HepG2 (cell line): Measurements from ENCODE around the gene ZBTB44. TPM values are rescaled to one million over a fixed set of nuclear protein-coding genes. Genes with fewer than 3 reads are reported as not detected.

Source experiments
- ATAC-seq: fragments of 200-7000 bp; cut with Tn5 transposase; 3 replicates; pipeline ENCODE4 v1.9.1; 2020; ENCODE audit warnings: mild to moderate bottlenecking, moderate library complexity
- BruUV-seq: library from RNA; stranded (reverse); fragments of 400-500 nt; replicated peaks from 2 replicates; lab custom pipeline; 2021; lab: Mats Ljungman, UMichigan
- CTCF ChIA-PET: fragments of 300-600 bp; formaldehyde crosslinking; extraction: SDS; loops from one replicate; lab custom pipeline; 2021; ENCODE audit warnings: low total read pairs, inconsistent platforms, low intra/inter-chr PET ratio; lab: Yijun Ruan, JAX
- POLR2A ChIA-PET: fragments of 350-600 bp; sonication (Branson Sonifier 250); formaldehyde crosslinking; loops from one replicate; lab custom pipeline; 2020; ENCODE audit warnings: antibody characterized with exemption, inconsistent platforms; lab: Yijun Ruan, JAX
- DNase-seq: peaks from one replicate; pipeline ENCODE4 v3.0.0-alpha.2; 2015; ENCODE audit warnings: low spot score
- FAIRE-seq: peaks from 3 replicates; lab custom pipeline; 2011; peaks lifted over from hg19 to GRCh38; lab: Jason Lieb, UNC
- H2AFZ ChIP-seq: one replicate; pipeline ENCODE4 v1.6.1; 2011; ENCODE audit warnings: low read length, inconsistent platforms
- H3K27ac ChIP-seq: fragments of 300-600 bp; 3 replicates; pipeline ENCODE4 v1.8.0; 2011; ENCODE audit warnings: mixed run types, mild to moderate bottlenecking, mixed read lengths, low read length, inconsistent platforms; ENCODE audit not compliant: insufficient read depth; ENCODE audit errors: extremely low read length
- H3K27me3 ChIP-seq, 2 experiments: fragments of 200-600 bp in 1 of 2; 2 replicates in 1 of 2; 3 replicates in 1 of 2; pipeline versions ENCODE4 v1.6.0 to v1.8.0; 2011; ENCODE audit warnings: low read length in 2 of 2, mild to moderate bottlenecking in 2 of 2, moderate library complexity in 2 of 2, inconsistent platforms in 1 of 2; ENCODE audit not compliant: insufficient read depth in 2 of 2, control insufficient read depth in 1 of 2
- H3K36me3 ChIP-seq, 2 experiments: fragments of 200-600 bp in 1 of 2; replicated peaks in 1 of 2; 2 replicates in 1 of 2; 3 replicates in 1 of 2; pipeline versions ENCODE4 v1.5.1 to v1.8.0; 2011; ENCODE audit warnings: low read length in 2 of 2, inconsistent platforms in 1 of 2; ENCODE audit not compliant: insufficient read depth in 2 of 2, control insufficient read depth in 1 of 2
- H3K4me1 ChIP-seq: 2 replicates; pipeline ENCODE4 v1.5.1; 2012; ENCODE audit warnings: low read length, inconsistent platforms; ENCODE audit not compliant: insufficient read depth
- H3K4me2 ChIP-seq: 2 replicates; pipeline ENCODE4 v1.6.0; 2011; ENCODE audit warnings: low read depth, low read length, inconsistent platforms
- H3K4me3 ChIP-seq, 3 experiments: fragments of 200-600 bp in 1 of 3; sonication (generic), shearing (Covaris generic) in 1 of 3; replicated peaks in 1 of 3; 2 replicates each; pipeline ENCODE4 v1.5.1; 2011 to 2016; ENCODE audit warnings: low read length in 3 of 3, inconsistent platforms in 2 of 3, low read depth in 2 of 3, mild to moderate bottlenecking in 2 of 3, control low read depth in 1 of 3, mixed read lengths in 1 of 3; ENCODE audit not compliant: insufficient read depth in 1 of 3
- H3K79me2 ChIP-seq: one replicate; pipeline ENCODE4 v1.6.1; 2011; ENCODE audit warnings: low read length, inconsistent platforms; ENCODE audit not compliant: insufficient read depth
- H3K9ac ChIP-seq: 2 replicates; pipeline ENCODE4 v1.6.0; 2011; ENCODE audit warnings: mild to moderate bottlenecking, low read depth, low read length, inconsistent platforms; ENCODE audit not compliant: insufficient read depth
- H3K9me3 ChIP-seq: 2 replicates; pipeline ENCODE4 v1.5.1; 2012; ENCODE audit warnings: mild to moderate bottlenecking, low read length
- H4K20me1 ChIP-seq: 2 replicates; pipeline ENCODE4 v1.6.0; 2011; ENCODE audit warnings: inconsistent platforms, mild to moderate bottlenecking, low read length, moderate library complexity; ENCODE audit not compliant: insufficient read depth
- DNMT3B ChIP-seq: conservative IDR thresholded peaks from 2 replicates; pipeline ENCODE4 v1.6.1; 2016; ENCODE audit warnings: missing biosample characterization, control low read depth
- EEA1 ChIP-seq: sonication (generic); formaldehyde crosslinking; IDR thresholded peaks from 2 replicates; pipeline ENCODE4 v1.5.1; 2020; ENCODE audit warnings: mild to moderate bottlenecking, missing genetic modification reagents, borderline replicate concordance
- GTF2F1 ChIP-seq: fragments of 150-350 bp; IDR thresholded peaks from 2 replicates; pipeline ENCODE4 v1.6.1; 2014; ENCODE audit warnings: low read length
- HMG20B ChIP-seq: conservative IDR thresholded peaks from 2 replicates; pipeline ENCODE4 v1.6.1; 2016; ENCODE audit warnings: missing genetic modification reagents, missing compliant biosample characterization
- HOXA5 ChIP-seq: sonication (generic); formaldehyde crosslinking; IDR thresholded peaks from 2 replicates; pipeline ENCODE4 v1.4.0; 2020; ENCODE audit warnings: missing genetic modification reagents
- IKZF4 ChIP-seq: sonication (generic); formaldehyde crosslinking; IDR thresholded peaks from 2 replicates; pipeline ENCODE4 v1.5.1; 2020; ENCODE audit warnings: borderline replicate concordance, mild to moderate bottlenecking, low read depth, missing genetic modification reagents; ENCODE audit errors: not compliant biosample characterization
- NFIB ChIP-seq: sonication (generic); formaldehyde crosslinking; IDR thresholded peaks from 2 replicates; pipeline ENCODE4 v1.9.0; 2021; ENCODE audit warnings: missing genetic modification reagents, mild to moderate bottlenecking, borderline replicate concordance
- POLR2AphosphoS2 ChIP-seq: IDR thresholded peaks from 2 replicates; pipeline ENCODE4 v1.6.1; 2011; ENCODE audit warnings: low read depth, low read length, improper control_type of control experiment
- RFX3 ChIP-seq: IDR thresholded peaks from 2 replicates; pipeline ENCODE4 v1.6.1; 2016; ENCODE audit warnings: missing biosample characterization, missing genetic modification reagents
- RFXAP ChIP-seq: sonication (generic); formaldehyde crosslinking; IDR thresholded peaks from 2 replicates; pipeline ENCODE4 v1.4.0; 2020; ENCODE audit warnings: missing genetic modification reagents, borderline replicate concordance
- SOX5 ChIP-seq: IDR thresholded peaks from 2 replicates; pipeline ENCODE4 v1.6.1; 2016; ENCODE audit warnings: borderline replicate concordance
- STAG1 ChIP-seq: sonication (generic); formaldehyde crosslinking; IDR thresholded peaks from 2 replicates; pipeline ENCODE4 v1.4.0; 2020; ENCODE audit warnings: missing genetic modification reagents
- ZKSCAN5 ChIP-seq: sonication (generic); formaldehyde crosslinking; IDR thresholded peaks from 2 replicates; pipeline ENCODE4 v1.5.1; 2020; ENCODE audit warnings: mild to moderate bottlenecking, missing genetic modification reagents
- ZNF350 ChIP-seq: sonication (generic); formaldehyde crosslinking; IDR thresholded peaks from 2 replicates; pipeline ENCODE4 v1.4.0; 2020; ENCODE audit warnings: mild to moderate bottlenecking, low read depth, missing genetic modification reagents, borderline replicate concordance
- ZNF446 ChIP-seq: sonication (generic); formaldehyde crosslinking; IDR thresholded peaks from 2 replicates; pipeline ENCODE4 v1.5.0; 2020; ENCODE audit warnings: mild to moderate bottlenecking, missing genetic modification reagents
- ZNF557 ChIP-seq: sonication (generic); formaldehyde crosslinking; IDR thresholded peaks from 2 replicates; pipeline ENCODE4 v1.4.0; 2020; ENCODE audit warnings: missing genetic modification reagents
- ZNF782 ChIP-seq: sonication (generic); formaldehyde crosslinking; IDR thresholded peaks from 2 replicates; pipeline ENCODE4 v1.4.0; 2020; ENCODE audit warnings: missing genetic modification reagents, mild to moderate bottlenecking, borderline replicate concordance
- ZSCAN25 ChIP-seq: sonication (generic); formaldehyde crosslinking; IDR thresholded peaks from 2 replicates; pipeline ENCODE4 v1.8.0; 2022; ENCODE audit warnings: mild to moderate bottlenecking, missing genetic modification reagents
- WGBS: methylation state at CpG from one replicate; pipeline ENCODE4 v1.1.6; 2017; ENCODE audit warnings: low lambda C conversion rate; 5-methylcytosine and 5-hydroxymethylcytosine counted together
- in situ Hi-C: cut with HindIII; loops from 2 replicates; pipeline ENCODE4 v1.10.0; 2017; ENCODE audit warnings: low pct_unique_long_range_greater_than_20kb; ENCODE audit not compliant: extremely low pct_ligation_motif_present
- intact Hi-C: fragments of 100-400 bp; cut with micrococcal nuclease; formaldehyde crosslinking; loops from one replicate; pipeline ENCODE4 v1.10.0; 2022; ENCODE audit not compliant: unreplicated experiment
- polyA plus RNA-seq, 8 experiments: library from polyadenylated mRNA; depleted of rRNA in 3 of 8; stranded (reverse) in 7 of 8; unstranded in 1 of 8; fragments of >200 nt; fragmentation: Illumina TruSeq in 4 of 8; extraction: Trizol in 4 of 8; gene quantifications; 2 replicates each; pipeline versions ENCODE4 v1.2.1 to v1.2.3, GENCODE V29; 2011 to 2016; ENCODE audit warnings: low read depth in 4 of 8, missing spikeins in 1 of 8, mixed read lengths in 1 of 8; ENCODE audit not compliant: insufficient read depth in 1 of 8
- total RNA-seq, 5 experiments: library from RNA; depleted of rRNA; stranded (reverse); fragments of >200 nt; fragmentation: Illumina TruSeq; extraction: Trizol; gene quantifications; 2 replicates each; pipeline ENCODE4 v1.2.3, GENCODE V29; 2016; ENCODE audit warnings: low read depth in 1 of 5
- TF ChIP-seq, protein P1 (sequence below): sonication (generic); formaldehyde crosslinking; IDR thresholded peaks from 2 replicates; pipeline ENCODE4 v1.4.0; 2020; ENCODE audit warnings: mild to moderate bottlenecking, missing genetic modification reagents
- TF ChIP-seq, protein P2 (sequence below): sonication (generic); formaldehyde crosslinking; IDR thresholded peaks from 2 replicates; pipeline ENCODE4 v1.4.0; 2020; ENCODE audit warnings: mild to moderate bottlenecking, missing genetic modification reagents

Gene ZBTB44
- total and polyA plus RNA-seq, 2 of the 13 experiments (the other 11 are each of a cell fraction or from before 2014, with no cell fraction given): 22.8 to 23.6 TPM

DNA sequence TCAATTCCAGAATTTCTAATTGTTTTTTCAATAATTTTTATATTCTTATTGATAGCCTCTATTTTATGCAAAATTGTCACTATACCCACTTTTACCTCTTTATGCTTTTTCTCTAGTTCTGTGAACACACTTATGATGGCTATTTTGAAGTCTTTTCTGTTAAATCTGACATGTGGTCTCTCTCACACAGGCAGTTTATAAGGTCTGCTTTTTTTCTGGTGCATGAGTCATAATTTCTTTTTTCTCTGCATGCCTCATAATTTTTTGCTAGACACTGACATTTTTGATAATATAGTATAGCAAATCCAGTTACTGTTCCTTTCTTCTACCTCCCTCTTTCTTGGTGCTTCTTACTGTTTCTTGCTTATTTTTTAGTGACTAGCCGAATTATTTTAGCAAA is 36.0 kb downstream of the ZBTB44 start:
- H2AFZ ChIP-seq: no peak overlapping the region
- H3K4me1 ChIP-seq: peaks cover 10% of the 10 kb centered on the region
- no peak overlapping the region for H3K4me2 ChIP-seq
- no peak overlapping the region for H3K27ac ChIP-seq
- H4K20me1 ChIP-seq: no peaks in the 10 kb centered on the region
- intact Hi-C loops (no loop called here), in situ Hi-C loops (no loop called here)
- ATAC-seq: no peak
- ChIA-PET CTCF (no interaction called here), POLR2A (no interaction called here)
- TF ChIP-seq, protein P1, sequence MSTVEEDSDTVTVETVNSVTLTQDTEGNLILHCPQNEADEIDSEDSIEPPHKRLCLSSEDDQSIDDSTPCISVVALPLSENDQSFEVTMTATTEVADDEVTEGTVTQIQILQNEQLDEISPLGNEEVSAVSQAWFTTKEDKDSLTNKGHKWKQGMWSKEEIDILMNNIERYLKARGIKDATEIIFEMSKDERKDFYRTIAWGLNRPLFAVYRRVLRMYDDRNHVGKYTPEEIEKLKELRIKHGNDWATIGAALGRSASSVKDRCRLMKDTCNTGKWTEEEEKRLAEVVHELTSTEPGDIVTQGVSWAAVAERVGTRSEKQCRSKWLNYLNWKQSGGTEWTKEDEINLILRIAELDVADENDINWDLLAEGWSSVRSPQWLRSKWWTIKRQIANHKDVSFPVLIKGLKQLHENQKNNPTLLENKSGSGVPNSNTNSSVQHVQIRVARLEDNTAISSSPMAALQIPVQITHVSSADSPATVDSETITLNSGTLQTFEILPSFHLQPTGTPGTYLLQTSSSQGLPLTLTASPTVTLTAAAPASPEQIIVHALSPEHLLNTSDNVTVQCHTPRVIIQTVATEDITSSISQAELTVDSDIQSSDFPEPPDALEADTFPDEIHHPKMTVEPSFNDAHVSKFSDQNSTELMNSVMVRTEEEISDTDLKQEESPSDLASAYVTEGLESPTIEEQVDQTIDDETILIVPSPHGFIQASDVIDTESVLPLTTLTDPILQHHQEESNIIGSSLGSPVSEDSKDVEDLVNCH (CRISPR knock-in tag): no peak
- TF ChIP-seq ZNF446 (no peak), RFX3 (CRISPR knock-in tag) (no peak), ZNF557 (CRISPR knock-in tag) (no peak)
- no peak overlapping the region for H3K4me3 ChIP-seq
- FAIRE-seq: no peak
- no peak for DNase-seq
- H3K79me2 ChIP-seq: no peaks in the 10 kb centered on the region
- no peaks in the 10 kb centered on the region for H3K27me3 ChIP-seq
- no peaks in the 10 kb centered on the region for H3K9me3 ChIP-seq
- WGBS: 100% methylated on average over 1 of the region's 1 CpG
- no TSS peak for BruUV-seq
- no peak overlapping the region for H3K9ac ChIP-seq
- no peaks in the 10 kb centered on the region; a peak in 1 of 5 replicates for H3K36me3 ChIP-seq

DNA sequence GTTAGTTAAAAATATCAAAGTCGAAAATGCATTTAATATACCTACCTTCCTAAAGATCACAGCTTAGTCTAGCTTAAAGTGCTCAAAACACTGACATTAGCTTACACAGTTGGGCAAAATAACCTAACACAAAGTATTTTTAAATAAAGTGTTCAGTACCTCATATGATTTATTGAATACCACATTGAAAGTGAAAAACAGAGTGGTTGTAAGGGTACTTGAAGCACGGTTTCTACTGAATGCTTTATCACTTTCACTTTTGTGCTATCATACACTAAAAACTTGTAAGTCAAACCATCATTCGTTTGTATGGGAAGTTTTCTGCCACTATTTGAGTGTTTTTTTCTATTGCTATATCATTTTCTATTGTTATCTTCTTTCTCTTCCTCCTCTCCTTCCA is 36.6 kb downstream of the ZBTB44 start:
- Histone ChIP-seq H3K79me2 (no peaks in the 10 kb centered on the region), H3K36me3 (no peaks in the 10 kb centered on the region; a peak in 1 of 5 replicates), H3K9me3 (no peaks in the 10 kb centered on the region), H4K20me1 (no peaks in the 10 kb centered on the region), H3K4me2 (no peak overlapping the region), H3K27me3 (no peaks in the 10 kb centered on the region), H3K4me3 (no peak overlapping the region), H3K9ac (no peak overlapping the region), H3K27ac (no peak overlapping the region), H3K4me1 (peaks cover 10% of the 10 kb centered on the region), H2AFZ (no peak overlapping the region)
- 96% methylated on average over 3 of the region's 3 CpGs for WGBS
- ATAC-seq (no peak), DNase-seq (no peak), FAIRE-seq (no peak)
- BruUV-seq: no TSS peak
- intact Hi-C loops: no loop called here
- in situ Hi-C loops: no loop called here
- CTCF ChIA-PET: no interaction called here
- POLR2A ChIA-PET: no interaction called here
- TF ChIP-seq, protein P2, sequence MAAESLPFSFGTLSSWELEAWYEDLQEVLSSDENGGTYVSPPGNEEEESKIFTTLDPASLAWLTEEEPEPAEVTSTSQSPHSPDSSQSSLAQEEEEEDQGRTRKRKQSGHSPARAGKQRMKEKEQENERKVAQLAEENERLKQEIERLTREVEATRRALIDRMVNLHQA (CRISPR knock-in tag): no peak
- TF ChIP-seq IKZF4 (CRISPR knock-in tag) (no peak), ZSCAN25 (no peak), SOX5 (no peak), GTF2F1 (no peak), DNMT3B (no peak), HMG20B (CRISPR knock-in tag) (no peak), ZKSCAN5 (CRISPR knock-in tag) (no peak), NFIB (CRISPR knock-in tag) (no peak), HOXA5 (CRISPR knock-in tag) (no peak), ZNF350 (no peak), ZNF782 (CRISPR knock-in tag) (no peak), RFXAP (CRISPR knock-in tag) (no peak), POLR2AphosphoS2 (no peak), EEA1 (CRISPR knock-in tag) (no peak), STAG1 (CRISPR knock-in tag) (no peak)
